ENCODE results near the gene TIMM44. TPM values are rescaled to one million over a fixed set of nuclear protein-coding genes. Genes with fewer than 3 reads are reported as not detected.

The TIMM44 gene
- total RNA-seq, 1 experiment from 2014 or later = 72.8 TPM

DNA sequence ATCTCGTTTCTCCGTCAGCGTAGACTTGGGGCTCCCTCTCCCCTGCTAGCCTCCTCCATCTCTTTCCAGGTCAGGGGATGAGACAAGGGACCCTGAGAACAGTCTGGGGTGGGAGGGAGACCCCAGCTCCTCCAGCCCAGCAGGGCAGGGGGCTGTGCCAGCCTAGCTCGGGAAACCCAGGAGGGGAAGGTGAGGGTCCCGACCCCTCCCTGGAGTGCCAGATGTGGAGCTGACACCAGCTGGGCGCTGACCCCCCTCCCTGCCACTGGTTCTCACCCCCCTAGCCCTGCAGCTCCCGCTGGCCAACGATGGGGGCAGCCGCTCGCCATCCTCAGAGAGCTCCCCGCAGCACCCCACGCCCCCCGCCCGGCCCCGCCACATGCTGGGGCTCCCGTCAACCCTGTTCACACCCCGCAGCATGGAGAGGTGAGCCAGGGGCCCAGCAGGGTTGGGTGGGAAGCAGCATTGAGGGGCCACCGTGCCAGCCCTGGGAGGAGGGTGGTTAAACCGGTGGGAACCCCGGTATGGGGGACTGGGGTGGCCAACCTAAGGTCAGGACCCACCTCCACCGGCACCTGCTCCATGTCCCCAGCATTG is 33.9 kb downstream of the TIMM44 start:
- CTCF ChIA-PET = no interaction called here

DNA sequence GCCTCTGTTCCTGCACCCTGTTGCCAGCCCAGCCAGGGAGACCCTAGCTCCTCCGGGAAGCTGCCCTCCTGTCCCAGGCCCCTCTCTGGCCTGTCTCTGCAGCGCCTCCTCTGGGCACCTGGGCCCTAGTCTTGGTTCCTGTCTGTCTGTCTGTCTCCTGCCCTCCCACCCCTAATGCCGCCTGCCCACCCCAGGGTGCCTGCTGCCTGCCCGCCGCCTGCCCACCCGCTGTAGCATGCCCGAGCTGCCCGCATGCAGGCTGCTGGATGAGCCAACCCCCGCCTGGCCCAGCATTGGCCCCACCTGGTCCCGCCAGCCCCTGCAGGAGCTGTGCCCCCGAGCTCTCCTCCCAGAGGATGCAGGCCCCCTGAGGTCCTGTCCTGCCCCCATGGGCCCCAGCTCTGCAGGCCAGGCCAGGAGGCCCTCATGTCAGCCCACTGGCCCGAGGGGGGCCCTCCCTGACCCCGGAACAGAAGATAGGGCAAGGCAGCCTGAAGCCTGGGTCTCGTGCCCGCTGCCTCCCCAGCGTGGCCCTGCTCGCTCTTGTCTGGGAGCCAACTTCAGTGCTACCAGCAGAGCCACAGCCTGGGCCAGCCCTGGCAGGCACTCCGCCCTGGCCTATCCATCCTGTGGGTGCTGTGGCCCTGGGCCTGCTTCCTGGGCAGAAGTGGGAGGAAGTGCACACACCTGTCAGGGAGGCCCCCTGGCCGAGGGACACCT is 34.6 kb downstream of the TIMM44 start:
- 0 out of 2 replicates have a peak, but pooled peaks cover 7% of the 10 kb centered on the region for H3K36me3 ChIP-seq (ENCODE audit: low read depth)
- H3K9me2 ChIP-seq (ENCODE audit: insufficient read depth) = no peaks in the 10 kb centered on the region
- H3K79me2 ChIP-seq (ENCODE audit: low read depth) = peaks cover 39% of the 10 kb centered on the region
- TF ChIP-seq, protein P1, sequence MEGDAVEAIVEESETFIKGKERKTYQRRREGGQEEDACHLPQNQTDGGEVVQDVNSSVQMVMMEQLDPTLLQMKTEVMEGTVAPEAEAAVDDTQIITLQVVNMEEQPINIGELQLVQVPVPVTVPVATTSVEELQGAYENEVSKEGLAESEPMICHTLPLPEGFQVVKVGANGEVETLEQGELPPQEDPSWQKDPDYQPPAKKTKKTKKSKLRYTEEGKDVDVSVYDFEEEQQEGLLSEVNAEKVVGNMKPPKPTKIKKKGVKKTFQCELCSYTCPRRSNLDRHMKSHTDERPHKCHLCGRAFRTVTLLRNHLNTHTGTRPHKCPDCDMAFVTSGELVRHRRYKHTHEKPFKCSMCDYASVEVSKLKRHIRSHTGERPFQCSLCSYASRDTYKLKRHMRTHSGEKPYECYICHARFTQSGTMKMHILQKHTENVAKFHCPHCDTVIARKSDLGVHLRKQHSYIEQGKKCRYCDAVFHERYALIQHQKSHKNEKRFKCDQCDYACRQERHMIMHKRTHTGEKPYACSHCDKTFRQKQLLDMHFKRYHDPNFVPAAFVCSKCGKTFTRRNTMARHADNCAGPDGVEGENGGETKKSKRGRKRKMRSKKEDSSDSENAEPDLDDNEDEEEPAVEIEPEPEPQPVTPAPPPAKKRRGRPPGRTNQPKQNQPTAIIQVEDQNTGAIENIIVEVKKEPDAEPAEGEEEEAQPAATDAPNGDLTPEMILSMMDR (conservative IDR thresholded peaks at IDR 0.05) = no peak
- no peak for TF ChIP-seq EZH2 (IDR thresholded peaks at IDR 0.05; ENCODE audit: low read depth)
- ChIA-PET CTCF (no interaction called here), POLR2A (ENCODE audit: unreplicated experiment) (no interaction called here)
- no peak for DNase-seq
- no peak overlapping the region for H2AFZ ChIP-seq
- no peaks in the 10 kb centered on the region for H3K9me3 ChIP-seq (ENCODE audit: insufficient read depth, low read depth)
- H3K27me3 ChIP-seq (ENCODE audit: insufficient read depth, low read depth) = no peaks in the 10 kb centered on the region
- H4K20me1 ChIP-seq (ENCODE audit: insufficient read depth) = peaks cover 55% of the 10 kb centered on the region
- peaks cover 4% of the 10 kb centered on the region; the same call in 1 of the 2 replicates for H3F3A ChIP-seq (ENCODE audit: insufficient read depth, low read depth)
- no peak overlapping the region for H3K27ac ChIP-seq
- peaks cover 9% of the 10 kb centered on the region; the same call in 1 of the 2 replicates for H3K4me1 ChIP-seq (replicated peaks; ENCODE audit: insufficient read depth)
- no peak overlapping the region for H3K4me3 ChIP-seq
- BruUV-seq (replicated peaks) = no TSS peak
- no peak overlapping the region for H3K4me2 ChIP-seq
- intact Hi-C loops (cut with micrococcal nuclease; ENCODE audit: unreplicated experiment) = no loop called here

More for the DNA sequence above, 33.9 kb downstream of the TIMM44 start:
- no peak for DNase-seq
- Histone ChIP-seq H4K20me1 (ENCODE audit: insufficient read depth) (peaks cover 61% of the 10 kb centered on the region), H3K27me3 (ENCODE audit: insufficient read depth, low read depth) (no peaks in the 10 kb centered on the region), H2AFZ (no peak overlapping the region), H3K9me2 (ENCODE audit: insufficient read depth) (no peaks in the 10 kb centered on the region), H3K4me2 (no peak overlapping the region), H3F3A (ENCODE audit: insufficient read depth, low read depth) (peaks cover 9% of the 10 kb centered on the region; the same call in 1 of the 2 replicates), H3K4me3 (no peak overlapping the region), H3K27ac (no peak overlapping the region), H3K4me1 (replicated peaks; ENCODE audit: insufficient read depth) (peaks cover 8% of the 10 kb centered on the region; the same call in 1 of the 2 replicates), H3K79me2 (ENCODE audit: low read depth) (peaks cover 34% of the 10 kb centered on the region), H3K9me3 (ENCODE audit: insufficient read depth, low read depth) (no peaks in the 10 kb centered on the region), H3K36me3 (ENCODE audit: low read depth) (0 out of 2 replicates have a peak, but pooled peaks cover 7% of the 10 kb centered on the region)
- intact Hi-C loops (cut with micrococcal nuclease; ENCODE audit: unreplicated experiment) = no loop called here
- POLR2A ChIA-PET (ENCODE audit: unreplicated experiment) = no interaction called here
- TF ChIP-seq, protein P1 (conservative IDR thresholded peaks at IDR 0.05) = no peak
- no peak for TF ChIP-seq EZH2 (IDR thresholded peaks at IDR 0.05; ENCODE audit: low read depth)
- BruUV-seq (replicated peaks) = no TSS peak

DNA sequence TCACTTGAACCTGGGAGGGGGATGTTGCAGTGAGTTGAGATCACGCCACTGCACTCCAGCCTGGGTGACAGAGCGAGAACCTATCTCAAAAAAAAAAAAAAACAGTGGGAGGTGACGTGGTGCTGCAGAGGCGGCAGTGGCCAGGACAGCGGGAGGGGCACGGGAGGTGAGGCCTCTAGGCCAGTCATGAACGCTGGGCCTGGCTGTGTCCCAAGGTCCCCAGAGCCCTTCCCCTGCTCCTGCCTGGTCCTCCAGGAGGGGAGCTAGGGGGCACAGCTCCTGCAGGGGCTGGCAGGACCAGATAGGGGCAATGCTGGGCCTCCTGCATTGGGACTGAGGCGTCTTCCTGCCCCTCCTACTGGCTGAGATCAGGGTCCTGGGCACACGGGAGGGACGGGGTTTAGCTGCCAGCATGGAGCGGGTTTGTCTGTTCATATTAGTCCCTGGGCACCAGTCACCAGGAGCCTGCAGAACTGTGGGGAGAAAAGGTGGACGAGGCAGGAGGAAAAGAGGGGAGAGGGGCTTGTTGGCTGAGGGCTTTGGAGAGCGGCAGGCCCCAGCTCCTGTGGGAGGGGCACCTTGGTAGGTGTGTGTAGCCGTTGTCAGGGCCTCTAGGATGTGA is 35.3 kb downstream of the TIMM44 start:
- Histone ChIP-seq H3K4me3 (no peak overlapping the region), H3K79me2 (ENCODE audit: low read depth) (peaks cover 40% of the 10 kb centered on the region), H3K27me3 (ENCODE audit: insufficient read depth, low read depth) (no peaks in the 10 kb centered on the region), H3F3A (ENCODE audit: insufficient read depth, low read depth) (0 out of 2 replicates have a peak, but pooled peaks cover 4% of the 10 kb centered on the region), H2AFZ (no peak overlapping the region), H4K20me1 (ENCODE audit: insufficient read depth) (peaks cover 50% of the 10 kb centered on the region), H3K9me2 (ENCODE audit: insufficient read depth) (no peaks in the 10 kb centered on the region), H3K27ac (no peak overlapping the region), H3K9me3 (ENCODE audit: insufficient read depth, low read depth) (no peaks in the 10 kb centered on the region), H3K4me2 (no peak overlapping the region), H3K36me3 (ENCODE audit: low read depth) (0 out of 2 replicates have a peak, but pooled peaks cover 7% of the 10 kb centered on the region), H3K4me1 (replicated peaks; ENCODE audit: insufficient read depth) (peaks cover 9% of the 10 kb centered on the region; the same call in 1 of the 2 replicates)
- no peak for DNase-seq
- ChIA-PET CTCF (no interaction called here), POLR2A (ENCODE audit: unreplicated experiment) (no interaction called here)
- no TSS peak for BruUV-seq (replicated peaks)
- intact Hi-C loops (cut with micrococcal nuclease; ENCODE audit: unreplicated experiment) = no loop called here
- TF ChIP-seq EZH2 (IDR thresholded peaks at IDR 0.05; ENCODE audit: low read depth) = no peak
- TF ChIP-seq, protein P1 (conservative IDR thresholded peaks at IDR 0.05) = no peak
